Brain pericyte (primary cell): ENCODE measurements around the gene GRK5.

Source experiments
- DNase-seq: peaks from one replicate; pipeline ENCODE4 v3.0.0-alpha.2; 2012; ENCODE audit warnings: low read depth, low spot score

Gene GRK5

DNA sequence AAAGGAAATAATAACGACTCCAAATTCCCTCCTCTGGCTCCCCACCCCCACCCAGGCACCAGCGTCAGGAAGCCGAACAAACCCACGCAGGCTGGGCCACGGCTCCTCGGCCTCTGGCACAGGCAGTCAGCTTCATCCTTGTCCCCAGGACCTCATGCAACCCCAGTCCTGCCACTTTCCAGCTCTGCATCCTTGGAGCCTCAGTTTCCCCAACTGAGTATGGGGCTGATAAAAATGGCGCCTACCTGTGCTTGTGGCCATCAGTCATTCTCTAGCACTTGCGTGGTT lies 198.1 kb downstream of the GRK5 start:
- DNase-seq, result no peak

DNA sequence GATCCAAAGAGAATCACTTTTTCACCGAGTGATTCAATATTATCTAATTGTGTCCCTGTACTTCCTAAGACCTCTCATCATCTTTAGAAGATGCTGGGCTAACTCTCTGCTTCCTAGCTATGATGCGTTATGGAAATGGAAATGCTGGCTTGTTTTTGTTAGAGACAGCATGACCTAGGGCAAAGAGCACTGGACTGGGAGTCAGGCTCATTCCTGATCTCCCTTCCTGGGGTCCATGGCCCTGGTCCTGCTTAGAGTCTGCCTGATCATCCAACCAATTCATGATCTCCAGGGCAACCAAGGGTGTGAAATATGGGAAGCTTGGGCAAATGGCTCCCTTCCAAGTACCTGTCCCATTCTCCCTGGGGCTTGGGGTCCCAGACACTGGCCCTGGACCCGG lies 198.8 kb downstream of the GRK5 start:
- no peak for DNase-seq

DNA sequence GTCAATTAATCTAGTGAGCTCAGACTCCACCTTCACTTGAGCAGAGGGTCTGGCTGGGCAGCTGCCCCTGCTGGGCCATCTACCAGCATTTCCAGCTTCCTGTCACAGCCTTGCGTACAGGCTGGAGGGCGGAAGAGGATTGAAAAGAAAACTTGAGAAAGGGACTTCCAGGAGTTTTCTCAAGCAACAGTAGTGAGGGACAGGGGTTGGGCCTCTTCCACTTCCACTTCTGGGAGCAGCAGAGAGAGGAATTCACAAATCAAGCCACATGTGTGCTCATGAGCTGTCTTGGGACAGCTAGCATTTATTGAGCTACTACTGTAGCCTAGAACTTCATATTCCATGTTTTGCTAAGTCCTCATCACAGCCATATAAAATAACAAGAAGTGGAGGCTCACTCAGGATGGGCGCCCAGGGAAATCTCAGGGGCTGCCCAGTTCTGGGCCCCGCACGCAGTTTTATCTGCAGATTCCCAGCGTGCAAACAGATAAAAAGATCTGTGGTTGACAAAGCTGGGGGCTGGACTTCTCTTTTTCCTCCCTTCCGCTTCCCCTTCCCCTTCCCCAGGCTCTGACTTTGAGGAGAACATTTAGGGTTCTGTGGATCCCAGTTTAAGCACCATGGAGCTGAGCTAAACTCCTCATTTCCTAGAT lies 199.4 kb downstream of the GRK5 start:
- DNase-seq, result no peak

DNA sequence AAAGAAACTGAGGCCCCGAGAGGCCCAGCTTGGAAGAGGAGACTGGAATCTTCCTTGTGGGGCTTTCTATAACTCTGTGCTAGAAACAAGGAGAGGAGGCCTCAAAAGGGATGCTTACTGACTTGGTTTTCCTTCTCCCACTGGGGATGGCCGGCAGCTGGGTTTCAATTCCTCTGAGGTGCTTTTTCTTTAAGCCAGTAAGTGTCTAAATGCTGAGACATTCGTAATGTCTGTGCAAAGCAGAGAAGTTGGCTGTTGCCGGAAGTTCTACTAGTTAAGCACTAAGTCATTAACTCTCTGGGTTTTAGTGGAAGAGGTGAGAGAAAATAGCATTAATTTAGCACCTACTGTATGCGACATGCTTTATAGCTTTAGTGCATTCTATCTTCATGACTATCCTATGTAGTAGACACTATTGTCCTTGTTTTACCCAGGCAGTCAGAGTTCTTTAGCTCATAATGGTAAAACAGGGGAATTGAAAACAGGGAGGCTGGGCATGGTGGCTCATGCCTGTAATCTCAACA lies 199.9 kb downstream of the GRK5 start:
- DNase-seq, result no peak

DNA sequence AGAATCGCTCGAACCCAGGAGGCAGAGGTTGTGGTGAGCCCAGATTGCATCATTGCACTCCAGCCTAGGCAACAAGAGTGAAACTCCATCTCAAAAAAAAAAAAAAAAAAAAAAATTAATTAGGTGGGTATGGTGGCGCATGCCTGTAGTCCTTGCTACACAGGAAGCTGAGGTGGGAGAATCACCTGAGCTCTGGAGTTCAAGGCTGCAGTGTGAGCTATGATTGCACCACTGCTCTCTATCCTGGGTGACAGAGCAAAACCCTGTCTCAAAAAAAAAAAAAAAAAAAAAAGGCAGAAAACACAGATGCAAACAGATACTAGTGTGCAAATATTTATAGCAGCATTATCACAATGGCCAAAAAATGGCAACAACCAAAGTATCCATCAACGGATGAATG lies 200.7 kb downstream of the GRK5 start:
- DNase-seq, result no peak

DNA sequence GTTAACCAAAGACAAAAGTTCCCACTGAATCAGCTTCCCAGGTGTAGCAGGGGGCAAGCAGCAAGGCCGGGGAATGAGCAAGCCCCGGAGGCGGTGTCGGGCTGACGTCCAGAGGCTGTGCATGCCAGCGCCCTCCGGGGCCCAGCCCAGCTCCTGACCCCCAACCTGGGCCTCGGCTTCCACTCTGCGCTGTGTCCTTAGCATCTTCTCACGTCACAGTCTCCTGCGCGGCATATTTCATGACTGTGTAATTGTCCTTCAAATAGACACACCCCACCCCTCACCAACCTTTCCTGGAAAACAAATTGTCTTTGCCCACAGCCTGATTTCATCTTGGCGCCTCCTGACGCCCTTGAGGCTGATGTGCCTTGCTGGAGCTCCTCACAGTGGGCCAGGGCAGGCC lies 201.6 kb downstream of the GRK5 start:
- no peak for DNase-seq

DNA sequence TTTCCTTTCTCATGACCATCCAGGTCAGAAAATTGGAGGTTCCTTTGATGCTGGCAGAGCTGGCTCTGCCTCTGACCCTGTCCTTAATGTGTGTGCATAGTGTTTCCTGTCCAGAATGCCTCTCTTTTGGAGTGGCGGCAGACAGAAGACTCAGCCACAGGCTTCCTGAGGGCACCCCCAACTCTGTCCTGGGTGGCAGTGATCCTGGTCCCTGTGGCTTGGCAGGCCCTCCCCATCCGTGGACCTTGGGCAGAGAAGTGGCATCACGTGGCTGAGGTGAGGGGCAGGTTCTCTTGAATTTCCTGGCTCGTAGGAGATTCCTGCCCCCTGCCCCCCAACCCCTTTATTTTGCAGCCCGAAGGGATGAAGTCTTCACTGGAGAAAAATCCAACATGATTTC lies 202.0 kb downstream of the GRK5 start:
- DNase-seq, result no peak

DNA sequence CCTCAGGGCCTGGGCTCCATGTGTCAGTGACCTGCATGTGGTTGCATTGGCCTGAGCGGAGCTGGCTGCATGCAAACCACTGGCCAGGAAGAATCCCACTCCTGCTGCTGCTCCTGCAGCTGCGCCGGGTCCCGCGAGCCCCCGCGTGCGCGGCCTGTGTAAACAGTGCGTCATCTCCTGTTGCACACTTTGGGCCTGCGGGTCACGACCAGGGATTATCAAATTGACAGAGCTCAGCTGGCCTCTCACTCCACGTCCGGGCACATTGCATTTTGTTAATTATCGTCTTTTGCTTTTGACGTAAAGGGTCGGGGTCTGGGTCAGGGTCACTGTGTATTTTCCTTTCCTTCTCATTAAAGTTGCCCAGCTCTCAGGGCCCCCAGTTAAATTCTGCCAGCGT lies 202.5 kb downstream of the GRK5 start:
- peak; percentile 92 for DNase-seq

DNA sequence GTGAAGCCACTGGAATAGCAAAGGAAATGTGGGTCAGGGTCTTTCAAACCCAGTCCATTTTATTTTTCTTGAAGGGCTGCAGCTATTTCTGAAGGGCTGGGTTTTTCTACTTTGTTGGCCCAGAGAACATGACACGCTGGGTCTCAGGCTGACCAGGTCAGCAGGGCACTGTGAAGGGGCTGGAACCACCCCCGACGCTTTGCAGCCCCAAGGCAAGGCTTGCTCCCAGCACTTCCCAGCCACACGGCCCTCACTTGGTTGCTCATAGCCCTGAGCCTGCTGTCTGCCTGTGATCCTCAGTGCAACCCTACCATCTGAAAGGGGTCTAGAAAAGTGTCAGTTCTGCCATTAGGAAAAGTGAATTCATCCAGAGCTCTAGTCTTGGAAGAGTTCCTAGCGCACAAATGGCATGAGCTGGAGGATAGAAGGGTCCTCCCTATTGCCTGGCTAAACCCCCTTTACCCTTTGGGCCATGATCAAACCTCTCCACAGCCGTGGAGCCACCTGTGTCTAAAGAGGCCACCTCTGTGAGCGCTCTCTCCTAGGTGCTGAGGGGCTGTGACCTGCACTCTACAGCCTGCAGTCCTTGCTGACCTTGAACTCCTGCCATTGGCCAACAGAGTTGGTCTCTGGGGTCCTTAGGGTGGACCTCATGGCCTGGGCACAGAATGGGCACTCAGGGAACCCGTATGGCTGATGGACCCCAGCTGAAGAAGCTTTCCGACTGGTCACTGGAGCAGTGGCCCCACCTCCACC lies 203.2 kb downstream of the GRK5 start:
- DNase-seq, result no peak

DNA sequence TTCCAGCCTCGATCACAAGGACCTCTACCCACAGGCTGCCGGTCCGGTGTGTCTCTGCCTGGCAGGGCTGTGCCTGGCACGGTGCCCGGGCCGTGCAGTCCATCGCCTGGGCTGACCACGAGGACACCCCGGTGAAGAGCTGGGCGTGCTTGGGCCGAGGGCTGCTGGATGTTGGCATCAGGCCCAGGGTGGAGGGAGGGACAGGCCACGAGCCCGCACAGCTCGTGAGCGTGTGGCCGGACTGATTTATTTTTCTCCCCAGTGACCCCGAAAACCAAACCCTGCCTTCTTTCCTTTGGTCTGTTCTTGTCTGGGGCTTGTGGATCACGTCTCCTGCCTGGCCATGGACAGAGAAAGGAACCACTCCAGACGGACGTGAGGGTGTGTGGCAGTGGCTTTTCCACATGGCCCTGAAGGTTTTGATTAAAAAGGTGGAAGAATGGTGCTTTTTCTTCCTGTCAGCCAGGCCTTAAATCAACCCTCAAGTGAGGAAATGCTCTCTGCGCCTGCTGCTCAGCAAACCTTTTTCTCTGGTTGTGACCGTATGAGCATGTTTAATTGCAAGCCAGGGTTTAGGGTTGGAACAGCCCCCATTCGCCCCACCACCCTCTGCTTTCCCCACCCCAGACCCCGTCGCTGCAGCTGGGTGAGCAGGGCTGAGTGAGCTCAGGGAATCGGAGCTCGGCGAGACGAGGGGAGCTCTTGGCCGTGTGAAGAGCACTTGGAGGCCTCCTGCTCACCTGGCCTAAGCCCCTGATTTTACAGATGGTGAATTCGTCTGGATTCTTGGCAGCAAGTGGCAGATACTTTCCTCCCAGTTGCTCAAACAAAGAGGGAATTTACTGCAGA lies 205.1 kb downstream of the GRK5 start:
- DNase-seq, result peak; percentile 84

DNA sequence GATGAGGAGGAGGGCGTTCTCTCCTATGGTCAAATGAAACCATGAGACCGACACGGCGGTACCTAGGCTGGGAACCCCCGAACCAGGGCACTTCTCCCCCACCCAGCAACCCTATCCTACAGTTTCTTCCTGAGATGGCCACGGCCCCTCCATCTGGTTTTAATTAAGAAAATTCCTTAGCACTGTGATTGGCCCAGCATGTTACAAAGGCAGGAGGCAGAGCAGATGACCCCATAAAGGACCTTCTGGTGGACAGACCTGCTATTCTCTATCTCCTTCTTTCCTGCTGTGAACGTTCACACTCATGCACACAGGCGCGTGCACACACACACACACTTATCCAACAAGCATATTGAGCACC lies 205.7 kb downstream of the GRK5 start:
- DNase-seq, result no peak

DNA sequence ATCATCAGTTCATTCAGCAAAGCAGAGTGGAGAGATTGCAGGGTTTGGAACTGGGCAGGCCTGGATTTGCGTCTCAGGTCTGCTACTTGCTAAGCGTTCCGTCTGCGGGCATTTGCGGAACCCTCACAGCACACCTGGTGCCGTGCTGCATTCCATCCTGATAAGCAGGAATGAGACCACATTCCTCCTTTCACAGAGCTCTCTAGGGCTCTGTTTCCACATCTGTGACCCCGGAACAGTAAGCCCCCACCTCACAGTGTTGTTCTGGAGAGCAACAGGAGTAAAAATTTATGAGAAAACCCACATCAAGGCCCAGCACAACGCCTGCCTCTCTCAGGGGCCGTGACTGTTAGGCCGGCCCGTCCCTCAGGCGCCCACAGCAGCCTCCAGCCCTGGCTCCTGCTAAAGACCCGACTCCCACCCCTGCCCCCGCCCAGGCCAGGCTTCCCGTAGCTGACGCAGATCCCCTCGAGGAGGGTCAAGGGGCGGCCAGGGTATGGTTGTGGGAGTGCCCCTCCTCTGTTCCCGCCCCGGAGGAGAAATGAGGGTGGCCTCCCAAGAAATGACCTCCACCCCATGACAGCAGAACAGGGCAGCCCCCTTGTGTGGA lies 206.2 kb downstream of the GRK5 start:
- DNase-seq, result no peak

DNA sequence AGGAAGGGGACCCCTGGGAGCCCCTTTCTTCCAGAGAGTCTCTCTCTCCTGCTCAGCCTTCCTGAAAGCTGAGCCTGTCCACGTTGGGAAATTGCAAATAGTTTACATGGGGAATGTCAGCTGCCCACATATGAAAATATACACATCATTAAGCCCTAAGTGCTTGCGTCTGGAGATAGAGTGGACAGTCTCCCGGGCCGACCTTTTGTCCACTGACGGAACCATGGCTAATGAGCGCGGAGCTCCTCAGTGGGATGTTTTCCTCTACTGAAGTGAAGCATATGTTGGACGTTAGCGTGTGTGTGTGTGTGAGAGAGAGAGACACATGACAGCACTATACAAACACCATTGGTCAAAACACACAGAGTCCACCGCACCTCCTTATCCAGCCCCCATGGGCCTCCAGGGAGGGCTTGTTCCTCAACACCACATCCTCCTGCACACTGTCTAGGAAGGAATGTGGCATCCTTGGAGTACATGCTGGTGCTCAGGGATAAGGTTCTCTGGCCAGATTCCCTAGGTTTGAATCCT lies 206.8 kb downstream of the GRK5 start:
- DNase-seq, result peak; percentile 97

DNA sequence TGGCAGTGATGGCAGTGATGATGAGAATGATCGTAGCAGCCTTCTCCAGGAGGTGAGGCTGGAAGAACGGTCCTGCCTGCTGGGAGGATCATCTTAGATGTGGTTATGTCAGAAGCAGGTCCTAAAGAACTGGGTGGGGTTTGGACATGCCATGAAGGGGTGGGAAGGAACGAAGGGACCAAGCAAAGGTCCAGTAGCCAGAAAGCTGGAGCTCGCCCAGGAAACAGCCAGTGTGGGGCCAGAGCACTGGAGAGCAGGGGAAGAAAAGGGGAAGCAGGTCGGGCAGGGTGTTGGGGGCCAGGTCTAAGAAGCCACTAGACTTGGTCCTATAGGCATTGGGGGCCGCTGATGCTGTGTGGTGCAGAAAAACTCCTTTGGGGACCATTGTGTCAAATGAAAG lies 207.8 kb downstream of the GRK5 start:
- no peak for DNase-seq

DNA sequence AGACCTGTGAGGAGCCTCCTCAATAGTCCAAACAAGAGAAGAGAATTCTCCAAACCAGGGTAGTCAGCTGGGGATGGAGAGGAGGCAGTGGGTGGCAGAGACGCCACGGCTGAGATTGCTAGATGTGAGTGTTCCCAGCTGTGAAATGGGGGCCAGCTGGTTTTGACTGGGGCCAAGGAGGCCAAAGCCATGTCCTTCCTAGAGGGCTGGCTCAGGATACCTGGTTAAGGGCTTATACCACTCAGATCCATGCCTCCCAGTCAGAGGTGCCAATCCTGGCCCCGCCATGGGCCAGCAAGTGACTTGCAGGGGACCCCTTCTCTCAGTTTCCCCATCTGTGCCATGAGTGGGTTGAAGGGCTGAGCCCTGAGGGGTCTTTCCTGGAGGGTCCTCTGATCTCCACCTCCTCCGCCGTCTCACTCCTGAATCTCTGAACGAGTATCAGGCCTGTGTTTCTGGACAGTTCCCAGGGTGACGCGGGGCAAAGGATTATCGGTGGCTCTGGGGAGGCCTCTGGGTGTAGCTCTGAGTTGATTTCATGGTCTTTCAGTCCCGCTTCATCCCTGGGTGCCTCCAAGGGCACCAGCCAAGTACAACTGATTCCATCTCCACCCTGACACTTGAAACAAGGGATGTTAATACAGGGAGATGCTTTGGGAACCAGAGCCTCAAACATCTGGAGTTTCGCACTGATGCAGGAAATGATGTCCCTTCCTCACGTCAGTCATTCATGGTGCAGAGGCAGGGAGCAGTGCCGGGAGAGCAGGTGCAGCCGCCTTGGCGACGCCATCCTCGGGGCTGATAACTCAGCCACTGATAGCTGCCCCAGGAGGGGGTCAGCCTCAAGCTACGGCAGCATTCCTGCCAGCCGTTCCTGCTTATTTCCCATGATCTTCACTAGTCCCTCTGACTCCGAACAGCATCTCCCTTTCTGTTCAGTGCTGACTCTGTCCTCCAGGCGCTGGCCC lies 208.4 kb downstream of the GRK5 start:
- DNase-seq, result no peak

DNA sequence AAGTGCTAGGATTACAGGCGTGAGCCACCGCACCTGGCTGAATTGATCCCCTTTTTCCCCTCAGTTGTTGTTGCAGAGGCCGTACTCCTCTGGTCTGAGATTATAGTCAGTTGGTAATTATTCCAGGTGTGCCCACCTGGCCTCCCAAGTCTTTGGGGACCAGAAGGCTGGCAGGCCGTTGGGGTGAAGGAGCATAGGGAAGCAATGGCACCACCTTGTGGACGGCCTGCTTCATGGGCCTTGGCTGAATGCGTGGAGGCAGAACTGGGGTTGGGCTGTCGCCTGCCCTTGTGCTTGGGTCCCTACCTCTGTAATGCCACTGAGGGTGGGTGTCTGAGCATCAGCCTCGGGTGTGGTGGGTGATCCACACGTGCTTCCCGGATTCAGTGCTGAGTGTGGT lies 209.5 kb downstream of the GRK5 start:
- DNase-seq, result no peak

DNA sequence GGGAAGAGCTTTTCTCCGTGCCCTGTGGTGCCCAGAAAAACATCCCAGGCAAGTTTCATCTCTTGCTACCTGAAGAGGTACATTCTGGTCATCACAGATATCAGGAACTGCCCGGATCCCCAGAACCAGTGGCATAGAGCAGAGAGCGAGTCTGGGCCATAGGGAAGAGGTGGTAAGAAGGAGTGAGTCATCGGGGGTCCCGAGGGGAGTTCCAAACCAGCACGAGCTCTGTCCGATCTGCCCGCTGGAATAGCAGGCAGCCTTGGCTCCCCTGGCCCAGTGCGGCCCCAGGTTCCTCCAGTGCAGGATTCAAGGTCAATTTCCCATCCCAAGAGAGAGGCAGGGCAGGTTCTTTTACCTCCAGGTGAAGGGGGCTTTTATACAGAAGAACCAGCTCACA lies 210.5 kb downstream of the GRK5 start:
- no peak for DNase-seq

DNA sequence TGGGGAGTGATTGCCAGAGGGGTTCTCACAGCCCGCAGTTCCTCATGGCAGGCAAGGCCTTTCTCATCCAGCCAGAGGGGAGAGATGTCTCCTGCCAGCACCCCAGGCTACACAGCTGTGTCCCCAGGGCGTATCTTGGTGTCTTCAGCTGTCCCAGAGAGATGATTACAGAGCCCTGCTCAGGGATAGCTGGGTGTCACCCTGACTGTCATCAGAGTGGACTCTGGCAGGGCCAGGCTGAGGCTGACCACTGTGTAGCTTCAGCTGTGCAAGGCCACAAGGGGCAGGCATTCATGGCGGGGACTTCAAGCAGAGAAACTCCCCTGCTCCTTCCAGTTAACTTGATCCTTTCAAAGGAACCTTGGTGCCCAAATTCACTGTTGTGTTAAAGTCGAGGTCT lies 211.0 kb downstream of the GRK5 start:
- no peak for DNase-seq

DNA sequence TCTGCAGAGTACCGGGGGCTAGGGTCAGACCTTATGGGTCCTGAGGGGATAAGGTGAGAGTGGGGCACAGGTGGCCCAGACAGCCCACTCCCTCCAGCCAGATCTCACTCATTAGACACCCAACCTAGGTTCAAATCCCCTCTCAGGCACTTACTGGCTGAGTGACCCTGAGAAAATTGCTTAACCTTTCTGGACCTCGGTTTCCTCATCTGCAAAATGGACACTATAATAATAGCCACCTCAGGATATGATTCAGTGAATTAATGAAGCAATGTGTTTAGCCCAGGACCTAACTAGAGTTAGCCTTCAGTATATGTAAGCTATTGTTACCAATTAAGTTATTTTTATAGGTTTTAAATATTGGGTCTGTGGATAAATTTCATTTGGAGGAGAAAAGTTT lies 212.6 kb downstream of the GRK5 start:
- no peak for DNase-seq

DNA sequence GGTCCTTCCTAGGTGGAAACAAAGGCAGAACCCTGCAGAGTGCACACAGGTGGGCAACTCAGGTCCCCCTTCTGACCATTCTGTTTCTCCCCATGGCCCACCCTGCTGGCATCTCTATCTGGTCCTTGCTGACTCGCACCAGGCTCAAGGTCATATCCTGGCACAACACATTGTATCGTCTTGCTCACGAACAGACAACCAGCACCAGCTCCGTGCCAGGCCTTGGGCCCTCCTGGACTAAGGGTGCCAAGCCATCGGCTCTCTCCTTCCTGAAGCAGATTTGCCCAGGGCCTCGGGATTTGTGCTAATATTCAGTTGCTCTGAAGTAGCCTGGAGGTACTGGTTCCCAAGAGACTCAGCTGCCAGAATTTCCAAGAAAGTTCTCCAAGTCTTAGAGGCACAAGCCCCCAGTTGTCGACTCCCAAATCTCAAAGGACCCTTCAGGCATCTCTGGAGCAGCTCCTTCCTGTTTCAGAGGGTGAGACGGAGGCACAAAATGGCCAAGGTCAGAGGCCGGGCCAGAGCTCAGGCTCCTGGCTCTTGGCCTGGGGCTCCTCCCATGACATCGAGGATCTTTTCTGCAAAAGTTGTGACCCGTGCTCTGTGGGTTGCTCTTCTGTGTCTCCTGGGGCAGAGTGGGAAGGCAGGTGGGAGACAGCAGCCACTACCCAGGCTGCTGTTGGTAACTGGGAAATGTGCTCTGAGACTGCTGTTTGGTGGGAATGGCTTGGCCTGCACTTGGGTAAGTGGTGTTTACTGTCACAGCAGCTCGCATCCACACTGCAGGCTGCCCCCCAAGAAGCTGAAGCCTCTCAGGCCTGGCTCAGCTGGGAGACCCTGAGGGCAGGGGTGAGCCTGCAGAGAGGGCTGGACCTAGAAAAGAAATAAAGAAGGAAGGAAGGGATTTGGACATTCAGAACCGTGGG lies 213.8 kb downstream of the GRK5 start:
- no peak for DNase-seq
